ENCODE results near the gene TTLL12.
A peak's percentile ranks its signal among the peaks of the same experiment; 100 is the strongest.

Gene TTLL12

DNA sequence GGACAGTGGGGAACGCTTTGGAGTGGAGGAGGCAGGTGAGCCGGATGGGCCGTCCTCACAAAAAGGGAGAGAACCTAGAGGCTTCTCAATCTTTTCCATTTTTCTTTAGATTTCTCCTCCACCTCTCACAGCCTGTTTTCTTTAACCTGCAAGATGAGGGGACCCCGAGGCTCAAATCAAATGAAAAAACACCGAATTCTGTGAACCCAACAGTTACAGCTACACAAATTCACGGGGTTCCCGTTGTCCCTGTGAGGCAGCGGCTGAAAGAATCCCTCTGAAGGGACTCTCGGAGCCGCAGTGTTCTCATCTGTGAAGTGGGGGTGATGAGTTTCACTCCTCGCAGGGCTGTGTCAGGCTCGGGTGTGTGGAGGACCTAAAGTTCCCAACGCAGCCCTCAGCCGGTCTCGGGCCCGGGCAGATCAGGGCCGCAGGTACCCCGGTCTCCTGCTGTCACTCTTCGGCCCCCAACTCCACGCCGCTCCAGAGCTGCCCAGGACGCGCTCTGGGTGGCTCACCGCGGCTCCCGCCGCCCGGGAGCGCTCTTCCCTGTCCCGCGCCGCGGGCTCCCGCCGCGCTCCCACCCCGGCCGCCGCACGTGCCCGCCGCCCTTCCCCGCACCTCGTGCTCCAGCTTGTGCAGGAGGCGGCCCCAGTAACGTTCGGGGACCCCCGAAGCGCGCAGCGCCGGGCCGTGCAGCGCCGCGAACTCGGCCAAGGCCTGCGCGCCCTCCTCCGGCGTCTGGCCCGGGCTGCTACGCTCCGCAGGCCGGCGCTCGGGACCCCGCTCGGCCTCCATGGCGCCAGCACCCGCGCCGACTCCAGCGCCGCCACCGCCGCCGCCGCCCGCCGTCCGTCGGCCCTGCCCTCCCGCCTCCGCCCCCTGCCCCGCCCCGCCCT lies at the start of gene TTLL12:
TSS of gene TTLL12 (minus strand) at position 863 of the 899 bp plus-strand sequence. CDS start at position 798, 65 bp downstream.
- DNase-seq: peak; percentile 21

DNA sequence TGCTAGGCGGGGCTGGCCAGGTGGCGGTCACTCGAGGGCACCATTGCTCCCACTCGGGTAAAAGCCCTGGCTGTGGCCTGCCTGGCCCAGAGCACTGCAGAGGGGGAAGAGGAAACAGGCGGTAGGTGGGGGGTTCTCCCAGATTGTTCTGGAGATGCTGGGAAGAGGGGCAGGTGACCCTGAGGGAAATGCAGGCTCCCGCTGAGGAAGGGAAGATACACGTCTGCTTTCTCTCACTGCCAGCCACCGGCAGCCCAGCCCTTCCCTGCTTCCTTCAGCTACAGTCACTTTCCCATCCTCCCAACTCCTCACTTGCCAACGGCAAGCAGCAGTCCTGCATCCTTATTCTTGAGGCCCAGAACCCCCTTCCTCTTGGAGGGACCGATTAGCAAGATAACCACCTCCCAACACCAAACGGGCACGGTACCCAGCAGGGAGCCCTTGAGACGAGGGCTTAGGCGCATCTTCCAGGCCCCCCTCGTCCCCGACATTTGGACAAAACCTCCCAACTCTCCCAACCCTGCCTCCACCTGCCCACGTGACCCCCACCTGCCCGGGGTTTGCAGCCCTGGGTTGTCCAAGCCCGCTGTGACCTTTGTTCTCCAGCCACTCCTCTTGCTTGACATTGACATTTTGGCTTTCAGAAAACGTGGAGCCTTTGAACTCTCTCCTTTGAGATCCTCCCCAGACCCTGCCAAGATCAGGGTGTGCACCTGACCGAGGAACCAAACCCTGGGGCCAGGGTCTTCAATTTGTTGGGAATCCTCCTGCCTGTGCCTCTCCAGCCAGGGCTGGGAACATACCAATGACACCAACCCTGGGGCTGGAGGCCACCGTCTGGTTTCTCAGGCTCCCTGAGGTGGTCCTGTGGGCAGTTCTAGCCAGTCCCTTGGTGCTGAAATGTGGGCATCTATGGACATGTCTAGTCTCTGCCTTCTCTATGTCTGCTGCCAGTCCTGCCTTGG lies 48.8 kb upstream of the TTLL12 start:
- no peak for DNase-seq

- no peak for DNase-seq
These were observed 47.5 kb upstream of the TTLL12 start for GRCh38 chr22:43234264-43234988.

GRCh38 chr22:43233529-43233928 lies 46.6 kb upstream of the TTLL12 start:
- no peak for DNase-seq

DNA sequence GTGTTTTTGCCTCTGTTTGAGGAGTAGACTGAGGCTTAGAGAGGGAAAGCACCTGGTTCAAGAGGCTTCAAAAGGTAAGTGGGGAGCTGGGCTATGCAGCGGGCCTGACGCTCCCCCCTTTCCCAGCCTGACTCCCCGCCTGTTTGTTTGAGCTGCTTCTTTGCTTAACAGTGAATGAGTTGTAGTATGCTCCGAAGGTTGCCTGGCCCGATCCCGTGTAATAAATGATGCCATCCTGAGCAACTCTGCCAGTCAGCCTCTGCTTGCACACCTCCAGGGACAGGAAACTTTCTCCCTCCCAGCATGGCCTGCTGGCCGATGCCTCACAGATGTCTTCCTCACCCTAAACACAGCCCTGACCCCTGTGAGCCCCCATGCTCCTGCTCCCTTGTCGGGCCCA lies 45.5 kb upstream of the TTLL12 start:
- no peak for DNase-seq

GRCh38 chr22:43231724-43232034 lies 44.7 kb upstream of the TTLL12 start:
- no peak for DNase-seq

DNA sequence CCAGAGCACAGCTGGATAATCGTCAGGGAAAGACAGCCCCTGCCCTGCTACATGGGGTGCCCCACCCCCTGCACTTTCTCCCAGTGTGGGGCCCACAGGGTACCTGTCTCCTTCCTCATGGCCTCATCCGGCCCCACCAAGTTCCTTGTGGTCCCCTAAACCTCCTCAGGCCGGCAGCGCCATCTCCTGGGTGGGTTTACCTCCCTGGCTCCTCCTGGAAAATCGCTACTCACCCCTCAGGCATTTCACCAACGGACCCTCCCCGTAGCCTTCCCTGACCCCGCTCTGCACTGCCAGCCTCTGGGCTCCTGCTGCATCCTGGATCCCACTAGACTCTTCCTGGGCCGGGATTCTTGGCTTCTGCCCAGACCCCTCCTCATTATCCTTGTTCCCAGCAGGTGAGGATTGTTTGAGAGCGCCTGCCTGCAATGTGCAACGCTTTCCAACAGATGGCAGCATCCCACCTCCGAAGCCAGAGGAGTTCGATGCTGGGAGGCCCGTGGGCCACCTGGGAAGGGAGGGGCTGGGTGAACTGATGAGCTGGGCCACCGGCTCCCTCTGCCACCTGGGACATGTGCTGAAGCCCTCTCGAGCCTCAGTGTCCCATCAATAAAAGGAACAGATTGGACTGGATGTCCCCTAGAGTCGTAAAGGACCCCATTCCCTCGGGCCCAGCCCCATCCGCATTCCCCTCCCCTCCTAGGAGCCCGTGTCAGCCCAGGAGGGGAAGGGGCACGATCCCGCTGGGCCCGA lies 44.2 kb upstream of the TTLL12 start:
- peak; percentile 58 for DNase-seq

DNA sequence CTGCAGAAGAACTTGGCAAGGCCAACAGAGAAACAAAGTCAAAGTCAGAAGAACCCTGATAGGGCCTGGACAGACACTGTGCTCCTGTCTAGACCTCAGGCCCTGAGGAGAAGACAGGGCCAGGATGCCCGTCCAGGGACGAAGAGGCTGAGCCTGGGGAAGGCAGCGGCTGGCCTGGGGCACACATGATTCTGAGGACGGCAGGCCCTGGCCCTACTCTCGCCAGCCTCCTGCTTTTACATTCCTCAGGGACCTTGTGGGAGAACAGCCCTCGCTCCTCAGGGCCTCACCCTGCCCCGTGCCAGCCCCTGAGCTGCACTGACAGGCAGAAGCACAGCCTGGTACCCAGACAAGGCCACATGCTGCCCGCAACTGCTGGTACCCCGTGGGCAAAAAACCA lies 43.6 kb upstream of the TTLL12 start:
- DNase-seq: no peak

DNA sequence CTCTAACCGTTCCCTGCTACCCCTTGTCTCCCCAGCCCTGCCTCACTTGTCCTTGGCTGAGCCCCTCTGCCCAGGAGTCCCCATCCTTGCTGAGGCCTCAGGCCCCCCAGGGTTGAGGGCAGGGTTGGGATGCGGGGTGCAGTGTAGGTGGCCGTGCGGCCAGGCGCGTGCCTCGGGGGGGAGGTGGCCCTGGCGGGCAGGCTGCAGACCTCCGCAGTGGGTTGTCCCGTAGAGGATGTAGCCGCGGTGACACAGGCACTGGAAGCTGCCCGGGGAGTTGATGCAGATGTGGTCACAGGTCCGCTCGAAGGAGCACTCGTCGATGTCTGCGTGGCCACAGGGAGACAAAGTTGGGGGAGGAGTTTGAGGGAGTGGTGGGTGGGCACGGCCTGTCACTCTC lies 41.9 kb upstream of the TTLL12 start:
- no peak for DNase-seq

GRCh38 chr22:43228330-43228729 lies 41.4 kb upstream of the TTLL12 start:
- no peak for DNase-seq

GRCh38 chr22:43227239-43227630 lies 40.3 kb upstream of the TTLL12 start:
- no peak for DNase-seq

- no peak for DNase-seq
These were observed 39.7 kb upstream of the TTLL12 start for GRCh38 chr22:43226377-43227238.

DNA sequence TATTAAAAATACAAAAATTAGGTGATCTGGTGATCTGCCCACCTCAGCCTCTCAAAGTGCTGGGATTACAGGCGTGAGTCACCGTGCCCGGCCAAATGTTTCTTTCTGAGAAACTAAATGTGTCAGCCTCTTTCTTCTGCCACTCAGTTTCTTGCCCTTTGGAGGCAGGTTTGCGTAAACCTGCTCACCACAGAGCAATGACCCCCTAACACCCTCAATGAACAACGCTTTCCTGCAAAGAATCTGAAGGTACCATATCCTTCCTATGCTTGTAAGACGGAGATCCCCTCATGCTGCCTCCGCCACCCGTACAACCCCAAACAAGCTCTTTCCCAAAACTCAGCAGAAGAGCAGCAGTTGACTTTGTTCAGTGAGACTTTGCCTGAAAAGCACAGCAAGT lies 38.7 kb upstream of the TTLL12 start:
- DNase-seq: no peak

DNA sequence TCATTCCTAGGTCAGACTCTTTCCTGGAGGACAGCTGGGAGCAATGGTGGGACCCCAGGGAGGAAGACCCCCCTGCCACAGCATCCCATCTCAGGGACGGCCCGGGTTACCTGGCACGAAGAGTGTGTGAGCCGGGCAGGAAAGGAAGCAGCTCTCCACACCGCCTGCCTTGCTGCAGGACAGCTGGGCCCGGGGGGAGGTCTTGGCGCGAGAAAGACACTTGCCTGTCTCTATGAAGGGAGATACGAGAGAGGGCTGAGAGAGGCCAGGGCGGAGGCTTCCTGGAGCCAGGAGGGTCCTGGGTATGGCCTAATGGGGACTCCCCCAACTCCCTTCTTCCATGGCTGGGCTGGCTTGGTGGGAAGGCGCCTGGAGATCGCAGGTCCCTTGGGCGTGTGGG lies 36.1 kb upstream of the TTLL12 start:
- no peak for DNase-seq

- DNase-seq: no peak
These were observed 35.3 kb upstream of the TTLL12 start for GRCh38 chr22:43222262-43222661.

DNA sequence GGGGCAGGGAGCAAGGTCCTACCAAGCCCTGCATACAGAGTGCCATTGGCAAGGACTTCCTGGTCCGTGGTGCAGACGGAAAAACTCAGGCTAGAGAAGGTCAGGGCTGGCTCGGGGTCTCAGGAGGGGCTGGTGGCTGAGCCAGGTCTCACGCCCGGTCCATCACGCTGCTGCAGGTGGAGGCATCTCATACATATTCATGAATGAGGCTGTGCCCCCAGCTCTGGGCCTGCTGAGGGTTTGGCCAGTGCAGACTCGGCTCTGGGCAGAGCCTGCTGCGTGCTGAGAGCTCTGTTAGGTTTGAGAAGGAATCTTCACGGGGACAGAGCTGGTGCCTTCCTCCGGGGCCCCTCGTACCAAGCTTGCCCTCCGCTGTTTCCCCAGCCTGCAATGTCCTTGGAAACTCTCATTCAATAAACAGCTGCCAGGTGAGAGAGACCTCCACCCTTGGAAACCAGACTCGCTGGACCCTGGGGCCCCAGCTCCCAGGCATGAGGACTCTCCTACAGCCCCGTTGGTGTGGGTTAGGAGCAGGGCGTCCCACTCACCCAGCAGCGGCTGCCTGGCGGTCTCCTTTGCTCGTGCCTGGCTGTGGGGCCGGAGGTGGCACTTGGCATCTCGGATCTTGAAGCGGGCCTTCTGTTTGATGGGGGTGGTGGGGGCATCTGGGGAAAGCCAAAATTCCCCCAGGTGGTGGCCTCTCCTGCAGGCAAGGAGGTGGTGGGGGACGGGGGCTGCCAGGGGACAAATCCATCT lies 33.9 kb upstream of the TTLL12 start:
- DNase-seq: no peak

DNA sequence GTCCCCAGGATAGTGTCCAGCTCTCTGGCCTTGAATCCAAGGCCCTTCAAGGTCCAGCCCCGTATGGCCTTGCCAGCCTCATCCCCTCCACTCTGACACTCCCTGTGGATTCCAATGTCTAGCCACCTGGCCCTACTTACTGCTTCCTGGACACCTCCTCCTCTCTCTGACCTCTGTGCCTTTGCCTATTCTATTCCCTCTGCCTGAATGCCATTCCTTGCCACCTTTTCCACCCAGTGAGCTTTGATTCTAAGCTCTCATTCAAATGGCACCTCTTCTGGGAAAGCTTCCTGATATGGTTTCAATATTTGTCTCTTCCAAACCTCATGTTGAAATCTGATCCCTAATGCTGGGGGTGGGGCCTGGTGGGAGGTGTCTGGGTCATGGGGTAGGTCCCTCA lies 31.9 kb upstream of the TTLL12 start:
- DNase-seq: no peak

DNA sequence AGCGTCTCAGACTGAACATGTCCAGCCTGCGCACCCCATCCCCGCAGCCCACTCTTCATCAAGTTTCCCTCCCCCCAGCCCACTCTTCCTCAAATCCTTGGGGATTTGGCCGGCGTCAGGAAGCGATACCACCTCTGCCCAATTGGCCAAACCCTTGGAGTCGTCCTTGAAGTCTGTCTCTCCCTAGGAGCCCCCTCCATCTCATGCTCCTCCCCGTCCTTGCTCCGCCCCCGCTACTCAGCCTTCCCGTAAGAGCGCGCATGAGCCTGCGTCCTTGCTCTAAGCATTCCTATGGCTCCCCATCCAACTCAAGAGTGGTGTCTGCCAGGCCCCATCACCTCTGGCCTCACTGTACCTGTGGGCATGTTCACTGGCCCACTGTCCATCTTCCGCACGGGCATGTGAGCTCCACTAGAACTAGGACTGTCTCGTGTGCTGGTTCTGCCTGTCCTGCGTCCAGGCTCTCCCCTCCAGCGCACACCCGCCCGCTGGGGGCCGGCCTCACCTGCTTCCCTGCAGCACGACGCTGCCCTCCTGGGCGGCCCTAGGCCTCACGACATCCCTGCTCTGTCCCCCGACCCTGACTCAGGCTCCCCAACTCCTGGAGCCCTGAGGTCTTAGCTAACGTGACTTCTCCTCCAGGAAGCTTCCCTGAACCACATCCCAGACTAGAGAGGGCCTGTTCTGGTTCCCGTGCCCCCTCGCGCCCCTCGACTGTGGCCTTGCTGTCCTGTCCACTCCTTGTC lies 30.5 kb upstream of the TTLL12 start:
- DNase-seq: no peak

- DNase-seq: no peak
These were observed 29.8 kb upstream of the TTLL12 start for GRCh38 chr22:43216738-43217137.

DNA sequence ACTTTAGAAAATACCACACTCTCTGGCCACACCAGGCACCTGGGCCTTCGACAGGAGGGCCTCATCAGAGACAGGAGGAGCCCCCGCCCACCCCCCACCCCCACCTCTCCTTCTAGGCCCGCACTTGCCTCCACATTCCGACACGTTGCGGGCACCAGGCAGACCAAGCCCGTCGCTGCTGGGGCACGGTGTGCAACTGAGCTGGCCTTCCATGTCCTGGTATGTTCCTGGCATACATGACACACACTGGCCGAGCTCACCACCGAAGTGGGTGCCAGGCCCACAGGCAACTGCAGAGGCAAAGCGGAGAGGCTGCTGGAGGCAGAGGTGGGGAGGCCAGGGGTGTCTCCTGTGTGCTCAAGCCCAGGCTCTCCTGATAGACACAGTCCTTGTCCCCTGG lies 27.0 kb upstream of the TTLL12 start:
- no peak for DNase-seq
